ENCODE measurements around the gene THAP7. TPM values are rescaled to one million over a fixed set of nuclear protein-coding genes. Genes with fewer than 3 reads are reported as not detected.

The THAP7 gene
- total and polyA plus RNA-seq, 9 of the 15 experiments (the other 6 are each of a cell fraction or from before 2014, with no cell fraction given), result 7.9 to 263 (median 84.1) TPM

- in situ Hi-C loops (cut with MboI) (loop anchor here (25.0 kb wide), 1 partner anchor 184 kb away; no protein-coding TSS in a partner anchor), intact Hi-C loops (cut with micrococcal nuclease) (no loop called here)
- no peak overlapping the region for H3K9ac ChIP-seq (ENCODE audit: insufficient read depth in 1 of 2, low read depth in 2 of 2, low read length in 2 of 2)
- H3K9me1 ChIP-seq (ENCODE audit: control insufficient read depth, insufficient read depth, low read length), result peaks cover 4% of the 10 kb centered on the region
- no peak overlapping the region for H3K4me3 ChIP-seq
- H3K4me2 ChIP-seq (ENCODE audit: insufficient read depth, low read length), result no peak overlapping the region
- ChIA-PET POLR2A (interaction anchor here (0.6 to 64.4 kb wide), 11 partner anchors 7 to 150 kb away, joined by 3 to 1556 read pairs (median 18); partner anchors contain the start of genes AIFM3, CRKL and LZTR1), CTCF (ENCODE audit: low intra/inter-chr PET ratio) (no interaction called here)
- H3K9me3 ChIP-seq (replicated peaks; ENCODE audit: control insufficient read depth, insufficient read depth, low read depth, low read length), result no peaks in the 10 kb centered on the region
- H3K79me2 ChIP-seq (ENCODE audit: control insufficient read depth, insufficient read depth, low read length), result peaks cover 49% of the 10 kb centered on the region
- no peak overlapping the region; the same call in 2 of the 3 replicates for H3K27ac ChIP-seq (ENCODE audit: extremely low read depth, low read depth, low read length)
- FAIRE-seq, result peak; percentile 23
- BruUV-seq (replicated peaks), result no TSS peak
- WGBS (ENCODE audit: insufficient coverage, low coverage, missing lambda C conversion rate), result 79% methylated on average over 3 of the region's 3 CpGs
- no peaks in the 10 kb centered on the region for H3K27me3 ChIP-seq (ENCODE audit: control insufficient read depth in 2 of 2, insufficient read depth in 2 of 2, low read length in 2 of 2)
- DNase-seq (ENCODE audit: extremely low read depth in 1 of 4, low spot score in 3 of 4), result no peak
- peaks cover 62% of the 10 kb centered on the region for H3K36me3 ChIP-seq (ENCODE audit: control insufficient read depth, insufficient read depth, low read length)
- peaks cover 0 to 29% of the 10 kb centered on the region in 2 experiments; a peak in 2 of 5 replicates for H3K4me1 ChIP-seq (replicated peaks in 1 of 2; ENCODE audit: control insufficient read depth in 2 of 2, insufficient read depth in 2 of 2, low read length in 2 of 2)
- no peak for ATAC-seq
- peaks cover 66% of the 10 kb centered on the region for H4K20me1 ChIP-seq (replicated peaks; ENCODE audit: control insufficient read depth, insufficient read depth, low read length)
- H2AFZ ChIP-seq (ENCODE audit: low read depth, low read length), result no peak overlapping the region
- TF ChIP-seq NFATC3 (IDR thresholded peaks at IDR 0.05), result 0 out of 2 replicates have a peak, but pooled peaks have one; percentile 27
- no peak for TF ChIP-seq SNRNP70 (optimal IDR thresholded peaks at IDR 0.05; ENCODE audit: low read depth, low read length)
- TF ChIP-seq HSF4 (CRISPR knock-in tag; IDR thresholded peaks at IDR 0.05; ENCODE audit: borderline replicate concordance), result no peak
- TF ChIP-seq ZNF609 (CRISPR knock-in tag; IDR thresholded peaks at IDR 0.05; ENCODE audit: borderline replicate concordance), result peak; percentile 91; the same call in 1 of the 2 replicates
- no peak for TF ChIP-seq PRDM10 (IDR thresholded peaks at IDR 0.05; ENCODE audit: partially characterized antibody)
- TF ChIP-seq KDM4B (IDR thresholded peaks at IDR 0.05; ENCODE audit: borderline replicate concordance in 2 of 2, low read depth in 1 of 2), result no peak
- no peak for TF ChIP-seq ZFP1 (CRISPR knock-in tag; IDR thresholded peaks at IDR 0.05)
- TF ChIP-seq ATF2 (CRISPR knock-in tag; IDR thresholded peaks at IDR 0.05), result no peak
- peak; percentile 4; the same call in 1 of the 2 replicates for TF ChIP-seq GABPB1 (CRISPR knock-in tag; IDR thresholded peaks at IDR 0.05)
- 0 out of 2 replicates have a peak, but pooled peaks have one; percentile 10 for TF ChIP-seq ZFX (CRISPR knock-in tag; IDR thresholded peaks at IDR 0.05)
- TF ChIP-seq KDM2B (CRISPR knock-in tag; IDR thresholded peaks at IDR 0.05), result 0 out of 2 replicates have a peak, but pooled peaks have one; percentile 21
- no peak for TF ChIP-seq KLF16 (IDR thresholded peaks at IDR 0.05)
- no peak for TF ChIP-seq FOXJ3 (CRISPR knock-in tag; IDR thresholded peaks at IDR 0.05)
Observed at GRCh38 chr22:20953342-20953608, 48.6 kb downstream of the THAP7 start.
